HG03432 (cell line): Measurements from ENCODE around the gene NSUN3.
"Not testable (repeated sequence)": the region's sequence is repeated elsewhere in the genome, so short reads cannot be mapped to it uniquely, and the experiment has no call there.

Experiments
- ATAC-seq: cut with Tn5 transposase; IDR thresholded peaks from one replicate; pipeline ENCODE4 v1.9.1; 2021; ENCODE audit warnings: mild to moderate bottlenecking, moderate library complexity; ENCODE audit not compliant: unreplicated experiment

Gene NSUN3

GRCh38 chr3:94066506-94067500 lies 3.9 kb downstream of the NSUN3 start:
- ATAC-seq: no peak

- no peak for ATAC-seq
Observed at GRCh38 chr3:94069194-94069813, 6.4 kb downstream of the NSUN3 start.

- peak; percentile 64 for ATAC-seq
Observed at GRCh38 chr3:94070341-94070911, 7.6 kb downstream of the NSUN3 start.

DNA sequence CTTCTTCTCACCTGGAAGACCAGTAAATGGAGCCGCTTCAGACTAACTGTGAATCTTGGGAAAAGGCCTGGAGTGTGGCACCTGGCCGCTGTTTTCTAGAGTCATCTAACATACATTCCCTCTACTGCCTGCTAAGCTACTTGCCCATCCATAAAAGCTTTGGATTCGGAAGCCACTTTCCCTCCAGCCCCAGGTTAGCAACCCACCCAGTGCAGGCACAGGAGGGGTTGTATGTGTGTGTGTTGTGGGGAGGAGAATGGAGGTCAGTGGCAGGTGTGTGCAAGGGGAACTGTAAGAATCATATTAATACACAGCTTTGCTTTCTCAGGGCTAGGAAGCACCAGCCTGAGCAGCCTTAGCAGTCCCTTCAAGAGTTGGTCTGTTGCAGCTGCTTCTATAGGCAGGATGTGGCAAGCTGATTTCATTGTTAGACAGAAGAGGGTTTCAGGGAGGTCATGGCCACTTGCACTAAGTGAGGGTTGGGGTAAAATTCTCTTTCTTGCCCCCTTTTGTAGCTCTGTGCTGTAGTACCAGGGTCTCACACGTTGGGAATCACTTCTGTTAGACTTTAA lies 8.9 kb downstream of the NSUN3 start:
- peak; percentile 77 for ATAC-seq

GRCh38 chr3:94076055-94076454 lies 13.2 kb downstream of the NSUN3 start:
- no peak for ATAC-seq

DNA sequence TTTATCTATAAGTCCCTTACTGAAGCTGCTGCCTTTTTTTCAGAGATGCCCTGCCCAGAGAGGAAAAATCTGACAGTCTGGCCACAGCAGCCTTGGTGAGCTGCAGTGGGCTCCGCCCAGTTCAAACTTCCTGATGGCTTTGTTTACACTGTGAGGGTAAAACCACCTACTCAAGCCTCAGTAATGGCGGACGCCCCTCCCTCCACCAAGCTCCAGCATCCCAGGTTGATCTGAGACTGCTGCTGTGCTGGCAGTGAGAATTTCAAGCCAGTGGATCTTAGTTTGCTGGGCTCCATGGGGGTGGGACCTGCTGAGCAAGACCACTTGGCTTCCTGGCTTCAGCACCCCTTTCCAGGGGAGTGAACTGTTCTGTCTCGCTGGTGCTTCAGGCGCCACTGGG lies 17.7 kb downstream of the NSUN3 start:
- ATAC-seq: not testable (repeated sequence)

DNA sequence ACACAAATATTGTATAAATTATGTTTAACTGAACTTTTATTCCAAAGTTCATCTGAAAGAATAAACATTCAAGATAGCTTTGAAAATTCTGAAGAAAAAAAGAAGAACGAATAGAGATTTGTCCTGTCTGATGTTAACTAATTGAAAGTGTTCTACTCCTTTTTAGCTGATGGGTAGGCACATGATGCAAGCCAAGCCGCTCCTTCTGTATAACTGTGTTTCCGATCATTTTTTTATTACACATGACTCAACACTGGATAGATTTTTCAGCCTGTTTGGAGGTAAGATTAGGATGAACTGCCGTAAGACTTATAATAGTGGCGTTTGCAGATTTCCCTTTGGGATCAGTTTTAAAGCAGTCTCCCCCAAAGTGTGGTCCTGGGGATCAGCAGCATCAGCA lies 19.0 kb downstream of the NSUN3 start:
- no peak for ATAC-seq

- ATAC-seq: no peak
Observed at GRCh38 chr3:94082391-94082937, 19.6 kb downstream of the NSUN3 start.

DNA sequence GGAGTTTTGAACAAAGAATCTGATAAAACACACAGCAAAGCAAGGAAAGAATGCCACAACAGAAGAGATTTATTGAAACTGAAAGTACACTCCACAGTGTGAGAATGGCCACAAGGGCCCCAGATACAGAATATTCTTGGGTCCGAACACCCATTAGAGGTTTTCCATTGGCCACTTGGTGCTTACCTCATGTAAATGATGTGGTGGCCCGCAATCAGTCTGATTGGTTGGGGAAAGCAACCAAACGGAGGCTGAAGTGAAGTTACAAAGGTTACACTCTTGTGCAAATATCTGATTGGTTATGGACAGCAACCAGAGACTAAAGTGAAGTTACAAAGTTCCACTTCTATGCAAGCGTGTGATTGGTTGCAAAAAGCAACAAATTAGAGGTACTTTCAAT lies 20.4 kb downstream of the NSUN3 start:
- ATAC-seq: peak; percentile 77

DNA sequence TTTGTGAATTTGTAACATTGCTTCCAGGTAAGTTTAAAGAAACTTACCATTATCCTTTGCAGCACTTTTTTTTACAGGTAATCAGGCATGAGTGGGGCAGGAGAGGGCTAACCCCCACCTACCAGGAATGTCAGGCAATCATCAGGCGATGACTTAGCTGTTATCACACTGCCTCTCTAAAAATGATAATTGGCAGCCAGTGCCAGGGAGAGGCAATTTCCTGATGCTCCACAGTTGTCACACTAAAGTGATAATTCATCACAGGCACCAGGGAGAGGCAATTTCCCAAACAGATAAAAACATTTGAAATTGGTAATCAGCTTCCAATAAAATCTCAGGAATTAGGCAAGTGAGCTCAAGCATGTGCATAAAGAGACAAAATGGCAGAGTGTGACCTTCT lies 26.3 kb downstream of the NSUN3 start:
- no peak for ATAC-seq

DNA sequence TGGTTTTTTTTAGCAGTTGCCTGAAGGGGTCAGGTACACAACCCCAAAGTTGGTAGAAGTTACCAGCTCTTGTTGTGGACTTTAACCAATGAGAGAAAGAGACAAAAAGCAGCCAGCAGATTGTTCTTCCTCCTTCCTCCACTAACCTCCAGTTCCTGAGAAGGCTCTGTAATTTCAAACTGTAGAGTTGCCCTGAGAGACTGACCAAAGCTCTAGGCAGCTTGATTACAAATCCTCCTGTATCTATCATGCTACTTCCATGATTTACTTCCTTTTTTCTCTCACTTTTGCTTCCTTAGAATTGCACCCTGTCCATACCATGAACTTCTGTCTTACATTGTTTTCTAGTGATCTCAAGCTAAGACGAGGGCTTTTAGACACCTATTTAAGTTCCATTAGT lies 29.2 kb downstream of the NSUN3 start:
- no peak for ATAC-seq

DNA sequence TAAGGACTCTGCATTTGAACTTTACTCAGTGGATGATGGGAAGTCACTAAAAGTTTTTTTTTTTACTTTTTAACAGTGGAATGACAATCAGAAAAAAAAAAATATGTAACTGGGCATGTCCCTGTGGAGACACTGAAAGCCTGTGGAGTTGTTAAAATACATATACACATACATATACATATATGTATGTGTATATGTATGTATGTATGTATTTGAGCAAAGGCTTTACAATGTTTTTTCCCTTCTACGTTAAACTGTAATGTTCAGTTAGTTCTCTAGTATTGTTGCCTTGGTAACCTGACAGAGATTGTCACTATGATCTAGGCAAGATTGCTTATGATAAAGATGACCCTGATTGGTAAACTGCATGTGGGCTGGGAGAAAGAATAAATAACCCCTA lies 30.3 kb downstream of the NSUN3 start:
- ATAC-seq: no peak

DNA sequence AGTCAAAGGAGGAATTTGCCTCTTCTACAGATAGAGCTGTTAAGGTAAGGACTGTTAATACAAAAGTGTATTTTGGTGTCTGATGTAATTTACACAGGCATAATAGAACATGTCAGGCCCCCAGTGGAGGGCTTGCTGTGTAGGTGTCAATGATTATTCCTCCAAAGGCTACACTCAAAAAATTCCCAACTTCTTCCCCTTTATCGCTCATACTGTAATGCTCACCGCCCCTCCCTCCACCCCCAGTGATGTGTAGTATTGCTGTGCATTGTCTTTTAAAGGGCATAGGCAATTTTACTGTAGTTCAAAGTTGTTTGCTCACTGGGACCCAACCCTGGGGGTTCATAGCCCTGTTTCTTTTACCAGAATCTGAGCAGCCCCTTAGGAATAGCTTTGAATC lies 32.2 kb downstream of the NSUN3 start:
- no peak for ATAC-seq

DNA sequence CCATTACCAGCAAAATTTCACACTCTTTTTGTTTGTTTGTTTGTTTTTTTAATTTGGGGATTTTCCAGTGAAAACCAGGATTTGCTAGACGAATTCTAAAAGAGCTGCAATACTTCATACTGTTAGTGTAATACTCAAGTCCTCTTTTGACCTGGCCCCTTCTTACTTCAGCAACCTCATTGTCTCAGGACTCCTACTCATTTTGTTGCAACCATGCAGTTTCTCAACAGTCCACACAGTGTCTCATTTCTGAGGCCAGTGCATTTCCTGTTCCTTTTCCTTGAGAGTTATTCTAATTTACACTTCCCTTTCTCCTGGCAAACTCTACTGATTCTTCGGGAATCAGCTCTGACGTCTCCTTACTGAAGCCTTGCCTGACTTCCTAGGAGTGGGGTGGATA lies 35.6 kb downstream of the NSUN3 start:
- ATAC-seq: no peak

- no peak for ATAC-seq
Observed at GRCh38 chr3:94099311-94099710, 36.5 kb downstream of the NSUN3 start.

- ATAC-seq: no peak
Observed at GRCh38 chr3:94101860-94102259, 39.0 kb downstream of the NSUN3 start.

DNA sequence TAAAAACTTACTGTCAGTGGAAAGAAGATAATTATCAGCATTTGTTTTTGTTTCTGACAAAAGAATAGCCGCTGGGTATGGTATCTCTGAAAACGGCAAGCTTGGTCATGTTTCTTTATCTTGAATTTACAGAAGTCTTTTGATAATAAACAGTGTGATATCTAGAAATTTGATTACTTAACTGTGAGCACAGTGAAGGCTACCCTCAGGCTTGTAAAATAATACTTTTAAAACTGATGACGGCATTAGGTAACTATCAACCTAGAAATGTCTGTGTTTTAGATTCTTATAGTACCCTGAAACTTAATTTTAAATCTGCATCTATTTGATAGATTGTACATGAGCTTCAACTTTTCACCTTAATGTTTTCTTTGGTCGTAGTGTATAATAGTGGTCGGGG lies 43.4 kb downstream of the NSUN3 start:
- no peak for ATAC-seq

DNA sequence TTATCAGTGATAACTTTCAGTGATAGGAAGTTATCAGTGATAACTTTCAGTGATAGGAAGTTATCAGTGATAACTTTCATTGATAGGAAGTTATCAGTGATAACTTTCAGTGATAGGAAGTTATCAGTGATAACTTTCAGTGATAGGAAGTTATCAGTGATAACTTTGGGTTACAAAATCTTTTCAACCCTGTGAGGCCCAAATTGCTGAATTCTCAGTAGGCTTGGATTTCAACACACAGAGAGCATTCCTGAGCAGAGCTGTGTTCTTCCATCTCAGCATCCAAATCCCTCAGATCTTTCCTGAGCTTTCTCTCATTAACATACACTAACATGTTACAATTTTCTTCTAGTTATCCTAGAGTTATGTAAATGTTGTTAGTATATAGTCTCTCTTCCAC lies 47.4 kb downstream of the NSUN3 start:
- ATAC-seq: not testable (repeated sequence)

DNA sequence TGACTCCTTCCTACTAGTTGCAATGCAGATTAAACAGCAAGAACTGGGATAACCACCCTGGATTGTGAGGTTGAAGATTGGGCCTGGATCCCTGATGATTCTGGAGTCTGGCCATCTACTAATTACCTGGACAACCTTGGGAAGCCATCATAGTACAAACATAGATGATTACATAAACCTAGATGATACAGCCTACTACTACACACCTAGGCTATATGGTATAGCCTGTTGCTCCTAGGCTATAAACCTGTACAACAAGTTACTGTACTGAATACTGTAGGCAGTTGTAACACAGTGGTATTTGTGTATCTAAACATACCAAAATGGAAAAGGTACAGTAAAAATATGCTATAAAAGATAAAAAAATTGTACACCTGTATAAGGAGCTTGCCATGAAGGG lies 48.0 kb downstream of the NSUN3 start:
- no peak for ATAC-seq

GRCh38 chr3:94114666-94115065 lies 51.8 kb downstream of the NSUN3 start:
- ATAC-seq: no peak

GRCh38 chr3:94115482-94115881 lies 52.6 kb downstream of the NSUN3 start:
- ATAC-seq: no peak
